Lung (tissue), 12 donors: ENCODE data around the gene PKHD1. TPM values are rescaled to one million over a fixed set of nuclear protein-coding genes. Genes with fewer than 3 reads are reported as not detected.

ENCODE experiments used
- ATAC-seq: fragments of 200-7000 bp; cut with Tn5 transposase; one replicate; pipeline ENCODE4 v1.9.1; 2020; ENCODE audit warnings: moderate number of reproducible peaks; ENCODE audit not compliant: insufficient read depth, low FRiP score
- DNase-seq, 3 donors: peaks; one replicate each; pipeline ENCODE4 v3.0.0-alpha.2; 2013 to 2017
- H3K27ac ChIP-seq, 2 donors: one replicate each; pipeline ENCODE4 v1.5.1; 2013; ENCODE audit warnings: mild to moderate bottlenecking in 2 of 2, moderate library complexity in 2 of 2, control low read depth in 1 of 2, inconsistent platforms in 1 of 2, low read depth in 1 of 2, low read length in 1 of 2
- H3K27me3 ChIP-seq, 3 donors: one replicate each; pipeline ENCODE4 v1.5.1; 2013; ENCODE audit warnings: low read length in 2 of 3; ENCODE audit not compliant: control insufficient read depth in 3 of 3, insufficient read depth in 3 of 3
- H3K36me3 ChIP-seq, 4 donors: one replicate each; pipeline ENCODE4 v1.5.1; 2013; ENCODE audit warnings: low read length in 4 of 4, mild to moderate bottlenecking in 1 of 4, moderate library complexity in 1 of 4; ENCODE audit not compliant: control insufficient read depth in 4 of 4, insufficient read depth in 4 of 4
- H3K4me1 ChIP-seq, 5 donors: one replicate each; pipeline ENCODE4 v1.5.1; 2013; ENCODE audit warnings: low read length in 5 of 5, mild to moderate bottlenecking in 2 of 5, moderate library complexity in 1 of 5; ENCODE audit not compliant: control insufficient read depth in 5 of 5, insufficient read depth in 5 of 5
- H3K4me3 ChIP-seq: one replicate; pipeline ENCODE4 v1.5.1; 2013; ENCODE audit warnings: mild to moderate bottlenecking, control low read depth, moderate library complexity
- H3K9ac ChIP-seq, 2 donors: one replicate each; pipeline ENCODE4 v1.5.1; 2013; ENCODE audit warnings: low read length in 2 of 2, control low read depth in 1 of 2; ENCODE audit not compliant: insufficient read depth in 1 of 2
- H3K9me3 ChIP-seq, 4 donors: one replicate each; pipeline ENCODE4 v1.5.1; 2013; ENCODE audit warnings: low read length in 3 of 4, mild to moderate bottlenecking in 1 of 4, moderate library complexity in 1 of 4; ENCODE audit not compliant: control insufficient read depth in 4 of 4, insufficient read depth in 3 of 4
- WGBS, 2 donors: extraction: QIAGEN DNeasy Blood & Tissue Kit; methylation state at CpG; one replicate each; pipeline ENCODE4 v1.1.7; 2013; 5-methylcytosine and 5-hydroxymethylcytosine counted together
- polyA plus RNA-seq, 2 donors: library from polyadenylated mRNA; stranded (reverse); fragments of 200-250 nt; gene quantifications; one replicate each; pipeline ENCODE4 v1.2.1, GENCODE V29; 2013
- total RNA-seq, 2 donors: library from RNA; depleted of rRNA in 1 of 2; stranded (reverse); fragments of >200 nt in 1 of 2; gene quantifications; one replicate each; pipeline ENCODE4 v1.2.1, GENCODE V29; 2014 to 2021
- TF ChIP-seq, protein P1 (sequence below): IDR thresholded peaks from 2 replicates; pipeline ENCODE4 v1.5.1; 2012; ENCODE audit warnings: mild to moderate bottlenecking; ENCODE audit errors: control extremely low read depth, extremely low read depth
- donor health status: control.
- donor health status: control.
- donor health status: Bipolar disorder and iron deficiency.
- donor health status: healthy.
- donor health status: DM: yes; HTN: yes; CAD: no.

Gene PKHD1
- total and polyA plus RNA-seq, 4 donors: 0.01 to 6.1 (median 0.09) TPM

DNA sequence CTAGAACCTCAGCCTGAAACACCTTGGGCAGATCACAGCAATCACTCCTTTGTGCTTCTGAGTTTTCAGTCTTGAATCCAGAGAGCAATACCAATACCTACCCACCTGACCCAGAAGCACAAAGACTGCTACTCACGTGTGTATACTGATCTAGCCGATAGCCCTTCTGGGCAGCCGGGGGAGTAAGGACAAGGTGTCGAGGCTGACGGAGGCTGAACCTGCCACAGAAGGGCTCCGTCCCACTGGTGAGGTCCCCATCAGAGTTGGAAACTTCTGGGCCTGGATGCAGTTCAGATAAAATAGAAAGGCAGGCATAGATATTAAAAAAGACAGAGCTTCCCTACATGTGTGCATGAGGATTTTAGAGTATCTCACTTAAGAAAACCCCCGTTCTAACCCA lies 32.0 kb downstream of the PKHD1 start:
- Histone ChIP-seq H3K4me1 (no peaks in the 10 kb centered on the region), H3K36me3 (no peaks in the 10 kb centered on the region), H3K27ac (no peak overlapping the region), H3K27me3 (no peaks in the 10 kb centered on the region), H3K9ac (no peak overlapping the region), H3K4me3 (no peak overlapping the region), H3K9me3 (no peaks in the 10 kb centered on the region)
- 89 to 98% methylated on average over 7 of the region's 7 CpGs for WGBS, 2 donors
- TF ChIP-seq, protein P1, sequence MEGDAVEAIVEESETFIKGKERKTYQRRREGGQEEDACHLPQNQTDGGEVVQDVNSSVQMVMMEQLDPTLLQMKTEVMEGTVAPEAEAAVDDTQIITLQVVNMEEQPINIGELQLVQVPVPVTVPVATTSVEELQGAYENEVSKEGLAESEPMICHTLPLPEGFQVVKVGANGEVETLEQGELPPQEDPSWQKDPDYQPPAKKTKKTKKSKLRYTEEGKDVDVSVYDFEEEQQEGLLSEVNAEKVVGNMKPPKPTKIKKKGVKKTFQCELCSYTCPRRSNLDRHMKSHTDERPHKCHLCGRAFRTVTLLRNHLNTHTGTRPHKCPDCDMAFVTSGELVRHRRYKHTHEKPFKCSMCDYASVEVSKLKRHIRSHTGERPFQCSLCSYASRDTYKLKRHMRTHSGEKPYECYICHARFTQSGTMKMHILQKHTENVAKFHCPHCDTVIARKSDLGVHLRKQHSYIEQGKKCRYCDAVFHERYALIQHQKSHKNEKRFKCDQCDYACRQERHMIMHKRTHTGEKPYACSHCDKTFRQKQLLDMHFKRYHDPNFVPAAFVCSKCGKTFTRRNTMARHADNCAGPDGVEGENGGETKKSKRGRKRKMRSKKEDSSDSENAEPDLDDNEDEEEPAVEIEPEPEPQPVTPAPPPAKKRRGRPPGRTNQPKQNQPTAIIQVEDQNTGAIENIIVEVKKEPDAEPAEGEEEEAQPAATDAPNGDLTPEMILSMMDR: no peak
- DNase-seq (no peak), ATAC-seq (no peak)

DNA sequence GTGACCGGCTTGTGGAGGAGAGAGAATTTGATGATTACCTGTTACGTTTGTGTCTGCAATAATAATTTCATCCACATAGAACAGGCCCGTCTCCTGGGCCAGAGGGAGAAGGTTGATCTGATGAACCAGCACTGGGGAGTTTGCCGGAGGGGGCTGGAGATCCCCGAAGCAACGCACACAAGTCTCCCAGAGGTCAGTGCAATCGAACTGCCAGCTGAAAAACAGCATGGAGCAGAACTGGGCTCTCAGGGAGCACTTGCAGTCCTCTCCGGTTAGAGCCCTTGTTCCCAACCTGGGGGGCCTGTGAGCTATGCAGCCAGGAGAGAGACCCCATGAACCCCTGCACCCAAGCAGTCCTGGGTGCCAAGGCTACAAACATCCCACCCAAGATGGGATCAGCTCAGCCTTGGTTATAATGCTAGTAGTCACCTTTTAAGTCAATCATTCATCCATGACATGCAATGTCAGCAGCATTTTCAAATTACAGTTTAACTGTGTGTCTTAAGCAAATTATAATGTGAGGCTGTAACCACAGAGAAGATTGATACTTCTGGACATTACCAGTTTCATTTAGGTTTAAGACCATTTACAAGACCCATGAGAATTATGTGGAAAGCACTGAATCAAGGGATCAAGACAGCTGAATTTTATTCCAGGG lies 34.2 kb downstream of the PKHD1 start:
- Histone ChIP-seq H3K4me1 (no peaks in the 10 kb centered on the region), H3K27ac (no peak overlapping the region), H3K27me3 (no peaks in the 10 kb centered on the region), H3K36me3 (no peaks in the 10 kb centered on the region), H3K9ac (no peak overlapping the region), H3K9me3 (no peaks in the 10 kb centered on the region), H3K4me3 (no peak overlapping the region)
- ATAC-seq (no peak), DNase-seq (no peak)
- 85 to 88% methylated on average over 8 of the region's 8 CpGs for WGBS, 2 donors
- TF ChIP-seq, protein P1: no peak

DNA sequence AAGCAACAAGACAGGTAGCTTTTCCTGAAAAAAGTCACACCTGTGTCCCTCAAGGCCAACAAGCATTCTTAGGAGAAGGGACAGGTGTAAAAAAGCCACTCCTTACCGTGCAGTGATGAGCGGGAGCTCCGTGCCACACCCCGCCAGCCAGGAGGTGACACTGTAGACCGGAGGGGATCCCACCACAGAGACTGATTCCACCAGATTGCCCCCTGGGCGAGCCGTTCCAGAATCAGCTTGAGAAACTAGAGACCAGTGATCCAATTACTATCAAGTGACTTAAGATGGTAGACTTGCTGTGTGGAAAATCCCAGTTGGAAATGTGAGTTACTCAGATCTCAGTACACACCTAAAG lies 37.4 kb downstream of the PKHD1 start:
- no peaks in the 10 kb centered on the region for H3K27me3 ChIP-seq
- WGBS, 2 donors: 67 to 68% methylated on average over 7 of the region's 7 CpGs
- no peak for DNase-seq
- no peak overlapping the region for H3K4me3 ChIP-seq
- no peaks in the 10 kb centered on the region for H3K9me3 ChIP-seq
- no peak overlapping the region for H3K9ac ChIP-seq
- no peaks in the 10 kb centered on the region for H3K36me3 ChIP-seq
- TF ChIP-seq, protein P1: no peak
- no peak for ATAC-seq
- H3K4me1 ChIP-seq: no peaks in the 10 kb centered on the region
- H3K27ac ChIP-seq: no peak overlapping the region
